ENCODE data around the gene CDYL.

The CDYL gene

GRCh38 chr6:4940416-4940815 is 164.2 kb downstream of the CDYL start:
- DNase-seq, result no peak

- DNase-seq, result no peak
Measured at GRCh38 chr6:4941782-4942672, 165.8 kb downstream of the CDYL start.

DNA sequence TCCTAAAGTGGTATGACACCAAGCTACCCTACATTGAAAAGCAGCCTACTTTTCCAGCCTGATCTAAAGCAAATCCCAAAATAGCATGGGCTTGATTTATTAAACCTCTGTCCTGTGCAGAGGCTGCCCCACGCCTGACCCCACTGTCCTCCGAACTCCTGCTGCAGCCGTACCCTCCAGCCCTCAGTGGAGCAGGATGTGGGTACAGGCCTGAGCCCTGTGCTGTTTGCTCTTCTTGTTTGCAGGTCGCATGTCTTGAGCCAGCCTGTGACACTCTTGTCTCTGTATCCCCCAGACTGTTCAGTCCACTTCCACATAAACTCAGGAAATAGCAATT is 166.4 kb downstream of the CDYL start:
- no peak for DNase-seq

DNA sequence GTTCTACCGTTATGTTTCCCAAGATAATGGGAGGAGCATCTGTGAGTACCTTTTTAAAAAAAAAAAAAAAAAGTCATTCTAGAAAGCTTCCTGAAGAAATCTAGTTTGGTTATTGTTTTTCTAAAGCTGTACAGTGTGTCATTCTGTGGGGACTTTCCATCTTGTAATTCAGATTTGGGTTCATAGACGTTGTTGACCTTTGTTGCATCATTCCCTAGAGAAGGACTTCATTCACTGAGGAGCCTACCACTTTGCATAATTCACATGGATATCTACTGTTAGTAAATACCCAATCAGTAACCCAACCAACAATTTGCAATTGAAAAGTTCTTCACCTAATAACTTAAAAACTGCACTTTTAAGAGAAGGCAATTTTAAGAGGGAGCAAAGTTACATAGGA is 167.5 kb downstream of the CDYL start:
- DNase-seq, result no peak

- DNase-seq, result no peak
Measured at GRCh38 chr6:4944325-4944724, 168.1 kb downstream of the CDYL start.

GRCh38 chr6:4946521-4946920 is 170.3 kb downstream of the CDYL start:
- no peak for DNase-seq

DNA sequence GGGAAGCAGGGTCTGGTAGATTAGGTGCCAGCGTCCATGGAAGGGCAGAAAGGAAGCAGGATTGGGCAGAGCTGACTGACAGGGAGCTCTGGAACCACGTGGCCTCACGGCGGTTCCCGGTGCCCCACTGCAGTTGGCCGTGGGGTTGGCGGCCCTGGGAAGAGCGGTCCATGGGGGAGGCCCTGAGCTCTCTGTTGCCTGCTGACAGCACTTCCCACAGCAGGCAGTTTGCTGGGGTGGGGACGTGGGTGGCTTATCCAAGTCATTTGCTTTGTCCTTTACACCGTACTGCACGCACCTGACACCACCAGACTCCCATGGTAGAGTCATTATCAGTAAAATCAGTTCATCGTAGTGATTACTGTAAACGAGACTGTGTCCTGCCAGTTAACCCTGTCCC is 171.5 kb downstream of the CDYL start:
- no peak for DNase-seq

- no peak for DNase-seq
Measured at GRCh38 chr6:4948781-4949450, 172.7 kb downstream of the CDYL start.

DNA sequence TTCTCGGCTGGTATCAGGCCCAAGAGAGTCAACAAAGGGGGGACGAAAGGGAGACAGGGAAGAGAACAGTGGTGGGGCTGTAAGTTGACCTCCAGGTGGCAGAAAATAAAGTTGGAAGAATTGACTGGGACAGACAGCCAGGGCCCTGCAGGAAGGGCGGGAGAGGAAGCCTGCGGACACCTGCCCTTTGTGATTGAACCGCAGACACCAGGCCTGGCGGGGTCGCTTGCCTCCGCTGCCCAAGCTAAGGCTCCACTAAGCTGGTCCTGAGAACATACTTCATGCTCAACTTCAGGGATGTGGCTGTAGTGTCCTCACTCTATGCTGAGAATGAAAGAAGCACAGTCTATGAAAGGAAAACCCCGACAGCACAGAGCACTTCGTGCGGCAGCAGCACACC is 173.9 kb downstream of the CDYL start:
- no peak for DNase-seq

DNA sequence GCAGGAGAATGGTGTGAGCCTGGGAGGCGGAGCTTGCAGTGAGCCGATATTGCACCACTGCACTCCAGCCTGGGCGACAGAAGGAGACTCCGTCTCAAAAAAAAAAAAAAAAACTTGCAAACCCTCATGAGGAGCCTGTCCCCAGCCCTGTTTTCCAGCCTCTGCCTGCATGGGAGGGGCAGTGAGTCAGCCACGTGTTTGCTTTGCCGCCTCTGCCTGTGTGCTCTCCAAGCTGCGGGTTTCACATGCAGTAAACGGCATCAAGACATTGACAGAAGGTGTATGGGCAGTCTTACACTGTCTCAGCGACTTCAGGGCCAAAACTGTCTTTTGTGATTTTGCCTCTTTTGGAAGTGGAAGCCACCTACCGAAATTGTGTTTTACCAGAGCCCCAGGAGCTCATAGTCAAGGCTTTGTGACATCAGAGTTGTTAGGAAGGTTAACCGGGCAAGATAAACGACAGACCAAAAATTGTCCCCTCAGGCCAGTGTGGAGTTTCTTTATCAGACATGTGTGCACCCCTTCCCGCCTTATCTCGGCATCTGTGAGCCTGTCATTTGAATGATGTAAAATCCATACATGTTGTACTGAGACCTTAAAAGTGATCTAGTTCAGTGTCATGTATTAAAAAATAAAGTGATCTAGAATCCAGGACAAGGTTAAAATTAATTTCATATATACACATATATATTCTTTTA is 174.8 kb downstream of the CDYL start:
- DNase-seq, result no peak

DNA sequence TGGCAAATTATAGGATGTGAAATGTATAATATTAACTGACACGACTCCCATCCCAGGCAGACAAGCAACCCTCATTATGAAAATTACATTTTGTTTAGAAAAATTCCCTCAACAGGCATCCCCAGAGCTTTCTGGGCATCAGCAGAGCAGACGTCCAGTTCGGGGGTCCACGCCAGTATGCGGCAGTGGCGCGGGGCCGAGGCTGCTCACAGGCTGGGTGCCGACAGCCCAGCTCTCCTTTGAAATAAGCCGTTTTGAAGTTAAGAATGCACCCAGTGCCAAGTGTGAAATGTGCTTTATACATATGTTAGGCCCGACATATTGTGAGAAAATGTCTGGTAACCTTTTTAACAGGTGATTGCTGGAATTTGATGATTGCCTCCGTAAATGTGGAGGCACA is 177.2 kb downstream of the CDYL start:
- DNase-seq, result no peak

- no peak for DNase-seq
Measured at GRCh38 chr6:4956625-4957024, 180.4 kb downstream of the CDYL start.

DNA sequence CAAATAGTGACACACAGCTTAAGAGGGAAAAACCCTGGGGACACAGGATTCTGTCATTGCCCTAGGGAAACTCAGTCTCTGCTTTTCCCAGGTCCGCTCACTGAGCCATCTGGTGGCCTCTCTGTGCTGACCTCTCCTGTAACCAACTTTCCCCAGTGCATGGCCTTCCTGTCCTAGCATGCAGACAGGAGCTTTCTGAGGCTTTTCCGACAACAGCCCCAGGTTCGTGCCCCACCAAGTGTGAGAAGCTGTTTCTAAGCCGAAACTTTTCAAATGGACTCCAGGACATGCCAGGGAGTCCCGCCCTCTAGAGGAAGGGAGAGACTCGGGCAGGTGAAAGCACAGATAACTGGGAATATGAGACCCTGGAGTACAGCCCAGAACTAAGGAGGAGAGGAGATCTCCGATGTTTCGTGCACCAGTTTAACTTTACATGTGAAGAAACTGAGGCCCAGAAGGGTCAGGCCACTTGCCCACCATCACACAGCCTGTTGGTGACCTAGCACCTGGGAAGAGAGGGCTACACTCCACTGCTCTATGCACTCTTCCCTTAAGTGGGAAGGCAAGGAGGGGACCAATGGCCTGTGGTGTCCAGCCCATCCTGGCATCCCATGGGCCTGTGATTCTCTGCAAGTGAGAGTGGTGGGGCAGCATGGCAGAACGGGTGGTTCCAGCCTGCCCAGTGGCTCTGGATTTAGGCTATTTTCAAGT is 181.5 kb downstream of the CDYL start:
- DNase-seq, result no peak

GRCh38 chr6:4958624-4959023 is 182.4 kb downstream of the CDYL start:
- DNase-seq, result no peak

DNA sequence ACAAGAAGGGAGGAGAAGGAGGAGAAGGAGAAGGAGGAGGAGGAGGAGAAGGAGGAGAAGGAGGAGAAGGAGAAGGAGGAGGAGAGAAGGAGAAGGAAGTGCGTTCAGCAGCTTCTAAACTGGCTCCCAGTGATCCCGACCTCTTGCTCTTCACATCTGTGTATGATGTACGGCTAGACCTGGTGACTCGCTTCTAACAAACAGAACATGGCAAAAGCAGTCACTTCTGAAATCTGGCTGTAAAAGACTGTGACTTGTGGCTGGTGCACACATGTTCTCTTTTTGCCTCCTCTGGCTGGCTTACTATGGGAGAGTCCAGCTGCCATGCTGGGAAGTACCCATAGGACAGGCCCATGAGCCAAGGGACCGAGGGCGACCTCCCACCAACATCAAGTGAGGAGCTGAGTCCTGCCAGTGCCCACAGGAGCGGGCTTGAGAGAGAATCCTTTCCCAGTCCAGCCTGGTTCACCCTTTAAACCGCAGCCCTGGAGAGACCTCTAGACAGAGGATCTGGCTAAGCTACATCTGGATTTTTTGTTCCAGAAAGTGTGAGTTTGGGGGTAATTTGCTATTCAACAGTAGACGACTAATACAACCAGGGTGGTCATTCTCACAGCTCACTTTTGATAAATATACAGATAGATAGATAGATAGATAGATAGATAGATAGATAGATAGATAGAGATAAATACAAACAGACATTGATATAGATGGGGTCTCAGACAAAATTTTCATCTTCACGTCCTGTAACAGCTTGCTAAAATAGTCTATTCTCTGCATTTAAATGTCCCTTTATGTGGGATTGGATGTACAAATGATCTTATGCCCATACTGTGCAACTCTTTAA is 185.3 kb downstream of the CDYL start:
- no peak for DNase-seq

DNA sequence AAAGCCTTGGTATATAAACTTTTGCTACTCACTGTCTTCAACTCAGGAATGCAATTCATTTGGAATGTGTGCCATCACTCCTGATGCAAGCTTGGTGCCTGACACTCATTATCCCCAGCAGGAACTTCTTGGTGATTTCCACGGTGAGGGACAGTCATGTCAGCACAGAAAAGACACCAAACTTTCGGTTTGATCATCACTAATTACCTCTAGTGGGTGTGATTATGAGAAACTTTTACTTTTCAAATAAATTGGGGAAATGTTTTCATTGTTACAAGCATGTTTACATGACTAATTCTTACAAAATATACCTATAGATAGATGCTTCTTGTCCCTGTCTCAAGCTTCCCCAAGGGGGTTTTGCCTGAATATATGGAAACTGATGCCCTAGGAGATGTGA is 186.7 kb downstream of the CDYL start:
- no peak for DNase-seq

DNA sequence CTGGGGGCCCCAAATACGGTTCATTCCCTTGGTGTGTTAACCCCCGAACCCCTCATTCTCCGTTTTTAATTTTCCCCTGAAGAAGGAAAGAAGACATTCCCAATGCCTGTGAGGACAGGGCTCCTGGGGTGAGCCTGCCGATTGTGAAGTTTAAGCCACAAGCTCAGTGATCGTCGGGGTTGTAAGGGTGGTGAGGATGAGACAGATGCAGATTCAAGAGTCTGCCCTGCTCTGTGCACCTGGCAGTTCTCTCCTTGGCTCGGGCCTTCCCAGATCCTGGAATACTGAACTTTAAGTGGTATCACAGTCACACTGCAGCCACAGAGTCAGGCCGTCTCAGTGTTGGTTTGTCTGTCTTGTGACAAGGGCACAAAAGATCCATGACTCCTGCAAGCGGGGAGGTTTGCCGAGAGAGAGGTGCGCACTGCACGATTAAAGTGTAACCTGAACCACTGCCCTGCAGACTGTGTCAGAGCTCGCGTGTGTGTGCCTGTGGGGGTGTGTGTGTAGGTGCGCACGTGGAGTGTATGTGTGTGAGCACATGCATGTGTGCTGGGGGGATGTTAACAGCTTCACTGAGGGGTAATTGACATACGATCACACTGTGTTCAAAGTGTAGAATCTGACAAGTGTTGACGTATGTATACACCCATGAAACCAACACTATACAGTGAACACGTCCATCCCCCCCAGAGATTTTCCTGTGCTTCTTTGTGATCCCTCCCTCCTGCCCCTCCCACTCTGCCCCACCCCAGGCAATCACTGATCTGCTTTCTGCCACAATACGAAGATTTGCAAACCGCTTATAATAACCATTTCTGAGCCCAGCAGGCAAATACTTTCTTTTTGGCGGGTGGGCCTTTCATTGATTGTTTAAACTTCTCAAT is 188.7 kb downstream of the CDYL start:
- DNase-seq, result no peak

- DNase-seq, result no peak
Measured at GRCh38 chr6:4965562-4966389, 189.6 kb downstream of the CDYL start.

GRCh38 chr6:4967301-4968030 is 191.3 kb downstream of the CDYL start:
- no peak for DNase-seq
